Endothelial cell of umbilical vein (primary cell): Measurements from ENCODE around the gene PLP2. TPM values are rescaled to one million over a fixed set of nuclear protein-coding genes. Genes with fewer than 3 reads are reported as not detected.

Source experiments
- BruUV-seq: library from RNA; stranded (reverse); fragments of 400-500 nt; replicated peaks from 2 replicates; lab custom pipeline; 2021; lab: Mats Ljungman, UMichigan
- CTCF ChIA-PET: fragments of 300-600, 350-600 bp; sonication (Branson Sonifier 250); formaldehyde crosslinking; loops from one replicate; lab custom pipeline; 2021; ENCODE audit warnings: antibody characterized with exemption, inconsistent platforms; lab: Charles Lee
- POLR2A ChIA-PET: fragments of 300-600, 350-600 bp; sonication (Branson Sonifier 250); formaldehyde crosslinking; loops from one replicate; lab custom pipeline; 2021; ENCODE audit warnings: antibody characterized with exemption, inconsistent platforms; lab: Charles Lee
- DNase-seq: peaks from one replicate; pipeline ENCODE4 v3.0.0-alpha.2; 2011; ENCODE audit warnings: low read depth, low spot score
- FAIRE-seq: peaks from 2 replicates; lab custom pipeline; 2011; peaks lifted over from hg19 to GRCh38; lab: Jason Lieb, UNC
- H2AFZ ChIP-seq: 2 replicates; pipeline ENCODE4 v1.6.0; 2012; ENCODE audit warnings: low read depth, low read length, control low read depth, inconsistent platforms
- H3K27ac ChIP-seq: 2 replicates; pipeline ENCODE4 v1.5.1; 2011; ENCODE audit warnings: low read depth, mild to moderate bottlenecking, control low read depth, low read length, moderate library complexity; ENCODE audit not compliant: insufficient read depth
- H3K27me3 ChIP-seq, 2 experiments: 2 replicates each; pipeline versions ENCODE4 v1.6.0 to v1.6.1; 2011; ENCODE audit warnings: low read length in 2 of 2, mixed read lengths in 1 of 2; ENCODE audit not compliant: control insufficient read depth in 2 of 2, insufficient read depth in 2 of 2
- H3K36me3 ChIP-seq, 2 experiments: 2 replicates in 1 of 2; 3 replicates in 1 of 2; pipeline ENCODE4 v1.5.1; 2011; ENCODE audit warnings: low read length in 2 of 2, mild to moderate bottlenecking in 1 of 2, moderate library complexity in 1 of 2; ENCODE audit not compliant: control insufficient read depth in 2 of 2, insufficient read depth in 2 of 2; ENCODE audit errors: extremely low read depth in 1 of 2
- H3K4me1 ChIP-seq: 3 replicates; pipeline ENCODE4 v1.5.1; 2011; ENCODE audit warnings: mild to moderate bottlenecking, low read length; ENCODE audit not compliant: control insufficient read depth, insufficient read depth; ENCODE audit errors: extremely low read depth
- H3K4me2 ChIP-seq: 2 replicates; pipeline ENCODE4 v1.6.1; 2011; ENCODE audit warnings: low read length, control low read depth, mixed read lengths; ENCODE audit not compliant: insufficient read depth
- H3K4me3 ChIP-seq, 3 experiments: fragments of 200-600 bp in 1 of 3; sonication (generic), shearing (Covaris generic) in 1 of 3; replicated peaks in 1 of 3; 2 replicates each; pipeline ENCODE4 v1.5.1; 2011 to 2016; ENCODE audit warnings: control low read depth in 3 of 3, low read length in 3 of 3, mild to moderate bottlenecking in 2 of 3, inconsistent platforms in 1 of 3, low read depth in 1 of 3, moderate library complexity in 1 of 3; ENCODE audit not compliant: insufficient read depth in 1 of 3
- H3K79me2 ChIP-seq: 2 replicates; pipeline ENCODE4 v1.6.0; 2012; ENCODE audit warnings: low read length, inconsistent platforms; ENCODE audit not compliant: control insufficient read depth, insufficient read depth
- H3K9ac ChIP-seq: replicated peaks from 2 replicates; pipeline ENCODE3; 2011; ENCODE audit warnings: low read length, control low read depth; ENCODE audit not compliant: insufficient read depth; ENCODE audit errors: extremely low read depth
- H3K9me1 ChIP-seq: replicated peaks from 3 replicates; pipeline ENCODE4 v1.6.0; 2011; ENCODE audit warnings: mild to moderate bottlenecking, low read length; ENCODE audit not compliant: control insufficient read depth, insufficient read depth; ENCODE audit errors: extremely low read depth
- H3K9me3 ChIP-seq: replicated peaks from 2 replicates; pipeline ENCODE4 v1.5.1; 2012; ENCODE audit warnings: low read length, inconsistent platforms; ENCODE audit not compliant: control insufficient read depth, insufficient read depth
- H4K20me1 ChIP-seq: replicated peaks from 2 replicates; pipeline ENCODE3; 2011; ENCODE audit warnings: mild to moderate bottlenecking, low read length; ENCODE audit not compliant: control insufficient read depth, insufficient read depth; ENCODE audit errors: extremely low read depth
- EZH2 ChIP-seq: IDR thresholded peaks from 2 replicates; pipeline ENCODE4 v1.6.1; 2012; ENCODE audit warnings: borderline replicate concordance, low read depth, mild to moderate bottlenecking, moderate library complexity, low read length, inconsistent platforms; ENCODE audit not compliant: severe bottlenecking
- FOS ChIP-seq: IDR thresholded peaks from 2 replicates; pipeline ENCODE4 v1.6.1; 2011; ENCODE audit warnings: mild to moderate bottlenecking, low read length, moderate library complexity, borderline replicate concordance; ENCODE audit not compliant: insufficient read depth
- GATA2 ChIP-seq: IDR thresholded peaks from 2 replicates; pipeline ENCODE4 v1.7.0; 2011; ENCODE audit warnings: low read depth, mild to moderate bottlenecking, moderate library complexity, mixed read lengths, low read length; ENCODE audit not compliant: insufficient read length, insufficient read depth
- JUN ChIP-seq: IDR thresholded peaks from 2 replicates; pipeline ENCODE4 v1.6.1; 2011; ENCODE audit warnings: borderline replicate concordance, low read depth; ENCODE audit not compliant: insufficient read length, insufficient read depth
- MYC ChIP-seq: IDR thresholded peaks from one replicate; pipeline ENCODE4 v1.6.1; 2011; ENCODE audit warnings: mild to moderate bottlenecking, low read depth, low read length
- POLR2A ChIP-seq: IDR thresholded peaks from 2 replicates; pipeline ENCODE4 v1.6.1; 2012; ENCODE audit warnings: low read depth, mild to moderate bottlenecking, control low read depth, low read length
- POLR2AphosphoS5 ChIP-seq: IDR thresholded peaks from 2 replicates; pipeline ENCODE4 v1.6.1; 2012; ENCODE audit warnings: low read depth, mild to moderate bottlenecking, control low read depth, low read length, moderate library complexity; ENCODE audit not compliant: insufficient read depth
- dilution Hi-C: fragments of 300-500 bp; cut with MboI; formaldehyde crosslinking; loops from one replicate; pipeline ENCODE4 v1.15.0; 2019; ENCODE audit warnings: low sequenced_read_pairs; ENCODE audit not compliant: extremely low pct_ligation_motif_present
- intact Hi-C: fragments of 100-400 bp; cut with micrococcal nuclease; formaldehyde crosslinking; loops from one replicate; pipeline ENCODE4 v1.10.0; 2022
- polyA plus RNA-seq, 4 experiments: library from polyadenylated mRNA; depleted of rRNA in 3 of 4; stranded (reverse) in 3 of 4; unstranded in 1 of 4; fragments of >200 nt; gene quantifications; 2 replicates each; pipeline versions ENCODE4 v1.2.1 to v1.2.3, GENCODE V29; 2011 to 2012; ENCODE audit warnings: missing spikeins in 1 of 4
- total RNA-seq: library from RNA; stranded (reverse); gene quantifications from 2 replicates; pipeline ENCODE4 v1.2.3, GENCODE V29; 2021
- TF ChIP-seq, protein P1 (sequence below): IDR thresholded peaks from 2 replicates; pipeline ENCODE4 v1.6.1; 2011; ENCODE audit not compliant: insufficient read depth, insufficient read length
- TF ChIP-seq, protein P2 (sequence below), 2 donors: IDR thresholded peaks; 1 replicate in 1 of 2; 2 replicates in 1 of 2; pipeline ENCODE4 v1.5.1; 2011; ENCODE audit warnings: low read length in 2 of 2, mild to moderate bottlenecking in 2 of 2, moderate library complexity in 2 of 2, control low read depth in 1 of 2, inconsistent platforms in 1 of 2, low read depth in 1 of 2; ENCODE audit not compliant: insufficient read depth in 1 of 2; ENCODE audit errors: extremely low read depth in 1 of 2

The PLP2 gene
- total and polyA plus RNA-seq, 2 donors (not counting 3 experiments of a cell fraction or from before 2014, with no cell fraction given) = 153 to 277 TPM

DNA sequence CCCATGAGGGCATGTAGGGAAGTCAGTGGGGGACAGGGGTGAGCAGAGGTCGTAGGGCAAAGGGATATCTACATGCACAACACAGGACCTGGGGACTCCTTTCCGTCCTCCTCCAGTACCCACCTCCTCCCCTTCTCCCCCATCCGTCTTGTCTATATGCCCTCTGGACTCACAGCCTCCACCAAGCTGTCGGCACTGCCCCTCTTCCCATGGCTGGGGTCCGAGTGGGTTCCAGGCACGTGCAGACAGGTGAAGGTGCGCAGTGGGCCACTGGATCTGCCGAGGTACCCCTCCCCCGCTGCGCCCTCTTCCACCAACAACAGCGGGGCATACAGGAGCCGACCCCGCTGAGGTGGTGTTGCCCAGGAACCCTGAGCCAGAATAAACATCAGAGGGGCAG, 33.7 kb downstream of the PLP2 start:
- ChIA-PET POLR2A (no interaction called here), CTCF (no interaction called here)
- TF ChIP-seq EZH2 (no peak), POLR2AphosphoS5 (no peak), JUN (no peak), MYC (no peak), POLR2A (no peak), FOS (no peak), GATA2 (no peak)
- TF ChIP-seq, protein P1, sequence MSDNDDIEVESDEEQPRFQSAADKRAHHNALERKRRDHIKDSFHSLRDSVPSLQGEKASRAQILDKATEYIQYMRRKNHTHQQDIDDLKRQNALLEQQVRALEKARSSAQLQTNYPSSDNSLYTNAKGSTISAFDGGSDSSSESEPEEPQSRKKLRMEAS = no peak
- TF ChIP-seq, protein P2, sequence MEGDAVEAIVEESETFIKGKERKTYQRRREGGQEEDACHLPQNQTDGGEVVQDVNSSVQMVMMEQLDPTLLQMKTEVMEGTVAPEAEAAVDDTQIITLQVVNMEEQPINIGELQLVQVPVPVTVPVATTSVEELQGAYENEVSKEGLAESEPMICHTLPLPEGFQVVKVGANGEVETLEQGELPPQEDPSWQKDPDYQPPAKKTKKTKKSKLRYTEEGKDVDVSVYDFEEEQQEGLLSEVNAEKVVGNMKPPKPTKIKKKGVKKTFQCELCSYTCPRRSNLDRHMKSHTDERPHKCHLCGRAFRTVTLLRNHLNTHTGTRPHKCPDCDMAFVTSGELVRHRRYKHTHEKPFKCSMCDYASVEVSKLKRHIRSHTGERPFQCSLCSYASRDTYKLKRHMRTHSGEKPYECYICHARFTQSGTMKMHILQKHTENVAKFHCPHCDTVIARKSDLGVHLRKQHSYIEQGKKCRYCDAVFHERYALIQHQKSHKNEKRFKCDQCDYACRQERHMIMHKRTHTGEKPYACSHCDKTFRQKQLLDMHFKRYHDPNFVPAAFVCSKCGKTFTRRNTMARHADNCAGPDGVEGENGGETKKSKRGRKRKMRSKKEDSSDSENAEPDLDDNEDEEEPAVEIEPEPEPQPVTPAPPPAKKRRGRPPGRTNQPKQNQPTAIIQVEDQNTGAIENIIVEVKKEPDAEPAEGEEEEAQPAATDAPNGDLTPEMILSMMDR (IDR thresholded peaks at IDR 0.05; ENCODE audit: extremely low read depth in 1 of 2, insufficient read depth in 1 of 2, low read depth in 1 of 2, low read length in 2 of 2) = no peak
- dilution Hi-C loops = no loop called here
- H2AFZ ChIP-seq = no peak overlapping the region
- H3K9me3 ChIP-seq = no peaks in the 10 kb centered on the region
- H3K4me2 ChIP-seq = no peak overlapping the region
- H3K4me1 ChIP-seq = peaks cover 1% of the 10 kb centered on the region
- no peaks in the 10 kb centered on the region for H3K36me3 ChIP-seq
- no peak overlapping the region for H3K27ac ChIP-seq
- H3K4me3 ChIP-seq = no peak overlapping the region
- peaks cover 0 to 2% of the 10 kb centered on the region in 2 experiments for H3K27me3 ChIP-seq
- FAIRE-seq (no peak), DNase-seq (no peak)
- no peak overlapping the region for H3K9ac ChIP-seq
- intact Hi-C loops = no loop called here
- no peaks in the 10 kb centered on the region for H3K9me1 ChIP-seq
- H4K20me1 ChIP-seq = no peaks in the 10 kb centered on the region
- BruUV-seq = no TSS peak
- no peaks in the 10 kb centered on the region for H3K79me2 ChIP-seq
